ENCODE data around the gene UGT2A1.

The UGT2A1 gene

DNA sequence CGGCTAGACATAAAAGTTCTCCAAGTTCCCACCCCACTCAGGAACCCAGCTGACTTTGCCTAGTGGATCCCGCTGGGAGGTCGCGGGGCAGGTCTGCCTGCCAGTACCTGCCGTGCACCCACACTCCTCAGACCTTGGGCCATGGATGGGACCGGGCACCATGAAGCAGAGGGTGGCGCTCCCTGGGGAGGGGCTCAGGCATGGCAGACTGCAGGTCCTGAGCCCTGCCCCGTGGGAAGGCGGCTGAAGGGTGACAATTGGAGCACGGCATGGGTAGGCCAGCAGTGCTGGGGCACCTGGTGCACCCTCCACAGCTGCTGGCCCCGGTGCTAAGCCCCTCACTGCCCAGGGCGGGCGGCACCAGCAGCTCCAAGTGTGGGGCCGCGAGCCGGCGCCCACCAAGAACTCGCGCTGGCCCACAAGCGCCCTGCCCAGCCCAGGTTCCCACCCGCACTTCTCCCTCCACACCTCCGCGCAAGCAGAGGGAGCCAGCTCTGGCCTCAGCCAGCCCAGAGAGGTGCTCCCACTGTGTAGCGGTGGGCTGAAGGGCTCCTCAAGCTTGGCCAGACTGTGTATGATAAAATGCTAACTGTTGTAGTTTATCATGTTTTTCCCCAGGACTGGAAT, 76.7 kb downstream of the UGT2A1 start:
- CTCF ChIA-PET: interaction anchor here (0.9 to 1.3 kb wide), 3 partner anchors 8 to 39 kb away, joined by 3 to 4 read pairs (median 3); no protein-coding TSS in a partner anchor
- TF ChIP-seq, protein P1, sequence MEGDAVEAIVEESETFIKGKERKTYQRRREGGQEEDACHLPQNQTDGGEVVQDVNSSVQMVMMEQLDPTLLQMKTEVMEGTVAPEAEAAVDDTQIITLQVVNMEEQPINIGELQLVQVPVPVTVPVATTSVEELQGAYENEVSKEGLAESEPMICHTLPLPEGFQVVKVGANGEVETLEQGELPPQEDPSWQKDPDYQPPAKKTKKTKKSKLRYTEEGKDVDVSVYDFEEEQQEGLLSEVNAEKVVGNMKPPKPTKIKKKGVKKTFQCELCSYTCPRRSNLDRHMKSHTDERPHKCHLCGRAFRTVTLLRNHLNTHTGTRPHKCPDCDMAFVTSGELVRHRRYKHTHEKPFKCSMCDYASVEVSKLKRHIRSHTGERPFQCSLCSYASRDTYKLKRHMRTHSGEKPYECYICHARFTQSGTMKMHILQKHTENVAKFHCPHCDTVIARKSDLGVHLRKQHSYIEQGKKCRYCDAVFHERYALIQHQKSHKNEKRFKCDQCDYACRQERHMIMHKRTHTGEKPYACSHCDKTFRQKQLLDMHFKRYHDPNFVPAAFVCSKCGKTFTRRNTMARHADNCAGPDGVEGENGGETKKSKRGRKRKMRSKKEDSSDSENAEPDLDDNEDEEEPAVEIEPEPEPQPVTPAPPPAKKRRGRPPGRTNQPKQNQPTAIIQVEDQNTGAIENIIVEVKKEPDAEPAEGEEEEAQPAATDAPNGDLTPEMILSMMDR (IDR thresholded peaks at IDR 0.05; ENCODE audit: control extremely low read depth, extremely low read depth, low read depth, missing control alignments): no peak
- no peak for DNase-seq (ENCODE audit: extremely low spot score)
- POLR2A ChIA-PET: no interaction called here

DNA sequence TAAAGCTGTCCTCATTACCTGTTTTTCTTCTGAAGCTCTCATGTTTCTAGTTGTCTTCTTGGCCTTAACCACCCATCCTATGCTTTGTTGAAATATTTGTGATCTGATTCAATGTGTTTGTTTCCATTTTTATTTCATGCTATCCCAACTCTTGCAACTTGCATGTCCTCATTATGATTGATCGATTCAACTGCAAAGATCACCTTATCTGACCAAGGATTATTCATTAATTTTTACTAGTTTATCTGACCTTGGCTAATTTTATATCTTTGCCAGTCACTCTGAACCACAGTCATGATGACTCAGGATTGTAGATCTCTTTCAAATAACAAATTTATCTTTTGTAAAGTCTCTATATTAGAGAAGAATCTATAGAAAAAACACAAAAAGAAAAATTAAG, 84.3 kb downstream of the UGT2A1 start:
- ChIA-PET POLR2A (no interaction called here), CTCF (interaction anchor here (0.9 to 2.3 kb wide), 2 partner anchors 9 to 11 kb away, joined by 3 to 5 read pairs; no protein-coding TSS in a partner anchor)
- TF ChIP-seq, protein P1 (IDR thresholded peaks at IDR 0.05; ENCODE audit: control extremely low read depth, extremely low read depth, low read depth, missing control alignments): no peak
- DNase-seq (ENCODE audit: extremely low spot score): no peak

DNA sequence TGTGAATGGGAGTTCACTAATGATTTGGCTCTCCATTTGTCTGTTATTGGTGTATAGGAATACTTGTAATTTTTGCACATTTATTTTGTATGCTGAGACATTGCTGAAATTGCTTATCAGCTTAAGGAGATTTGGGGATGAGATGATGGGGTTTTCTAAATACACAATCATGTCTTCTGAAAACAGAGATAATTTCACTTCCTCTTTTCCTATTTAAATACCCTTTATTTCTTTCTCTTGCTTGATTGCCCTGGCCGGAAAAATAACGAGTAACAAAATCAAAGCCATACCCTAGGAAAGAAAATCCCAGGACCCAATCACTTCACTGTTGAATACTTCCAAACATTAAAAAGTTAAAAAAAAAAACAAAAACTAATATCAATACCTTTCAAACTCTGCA, 89.6 kb downstream of the UGT2A1 start:
- POLR2A ChIA-PET: no interaction called here
- TF ChIP-seq, protein P1 (IDR thresholded peaks at IDR 0.05; ENCODE audit: control extremely low read depth, extremely low read depth, low read depth, missing control alignments): no peak
- CTCF ChIA-PET: no interaction called here

DNA sequence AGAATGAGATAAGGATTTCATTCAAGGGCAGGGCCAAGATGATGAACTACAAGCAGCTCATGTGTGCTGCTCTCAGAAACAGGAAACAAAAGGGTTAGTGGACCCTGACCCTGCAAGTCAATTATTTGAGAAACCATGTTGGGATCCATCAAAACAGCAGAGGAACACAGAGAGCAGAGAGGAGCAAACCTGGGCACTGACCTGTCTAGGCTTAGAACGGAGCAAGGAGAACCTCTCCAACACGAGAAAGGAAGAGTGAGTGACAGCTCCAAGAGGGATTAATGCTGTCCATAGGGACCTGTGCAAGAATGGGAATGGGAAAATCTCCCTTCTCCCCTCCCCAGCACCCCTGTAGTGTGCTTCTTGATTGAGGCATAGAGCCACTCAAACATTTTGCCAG, 103.4 kb downstream of the UGT2A1 start:
- POLR2A ChIA-PET: no interaction called here

More for the DNA sequence above, 89.6 kb downstream of the UGT2A1 start:
- no peak for DNase-seq (ENCODE audit: extremely low spot score)

DNA sequence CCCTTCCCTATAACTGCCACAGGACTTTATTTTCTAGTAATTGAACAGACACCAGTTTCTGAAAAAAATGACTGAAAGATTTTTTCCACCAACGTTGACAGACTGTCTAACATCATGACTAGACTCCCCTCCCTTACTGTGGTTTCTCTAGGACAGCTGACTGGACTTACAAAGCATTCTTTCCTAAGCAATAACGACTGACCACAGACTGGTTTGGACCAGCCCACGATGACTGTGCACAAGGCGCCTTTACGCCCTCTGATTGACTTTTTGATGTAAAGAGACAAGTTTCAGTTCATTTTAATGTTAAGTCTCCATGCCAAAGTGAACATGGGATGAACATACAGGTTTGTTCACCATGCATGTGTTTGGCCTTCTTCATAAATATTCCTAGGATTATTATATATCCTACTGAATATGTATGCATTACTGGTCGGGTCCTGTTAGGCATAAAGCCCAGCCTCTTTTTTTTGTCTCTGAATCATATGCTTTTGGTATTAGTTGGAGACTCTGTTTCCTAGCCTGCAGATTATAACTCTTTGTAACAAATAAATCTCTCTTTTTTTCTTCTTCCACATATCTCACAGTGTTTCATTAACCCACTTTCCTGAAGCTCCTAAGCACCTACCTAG, 106.8 kb downstream of the UGT2A1 start:
- DNase-seq (ENCODE audit: extremely low spot score): no peak
- CTCF ChIA-PET: interaction anchor here (1.4 kb wide), 1 partner anchor 8 kb away, joined by 3 read pairs; no protein-coding TSS in a partner anchor
- POLR2A ChIA-PET: no interaction called here
- TF ChIP-seq, protein P1 (IDR thresholded peaks at IDR 0.05; ENCODE audit: control extremely low read depth, extremely low read depth, low read depth, missing control alignments): no peak

More for the DNA sequence above, 103.4 kb downstream of the UGT2A1 start:
- TF ChIP-seq, protein P1 (IDR thresholded peaks at IDR 0.05; ENCODE audit: control extremely low read depth, extremely low read depth, low read depth, missing control alignments): no peak
- CTCF ChIA-PET: interaction anchor here (0.9 kb wide), 1 partner anchor 8 kb away, joined by 4 read pairs; no protein-coding TSS in a partner anchor
- no peak for DNase-seq (ENCODE audit: extremely low spot score)
